Breast epithelium (tissue), 3 donors: ENCODE results near the gene ARHGEF12.

Source experiments
- POLR2A ChIP-seq: fragments of 450-650 bp; IDR thresholded peaks from one replicate; pipeline ENCODE4 v1.6.1; 2016; ENCODE audit warnings: antibody characterized with exemption, mild to moderate bottlenecking, moderate library complexity
- TF ChIP-seq, protein P1 (sequence below), 3 donors: fragments of 450-650 bp; IDR thresholded peaks; one replicate each; pipeline ENCODE4 v1.5.1; 2016 to 2017; ENCODE audit warnings: antibody characterized with exemption in 3 of 3, mild to moderate bottlenecking in 3 of 3, moderate library complexity in 3 of 3

DNA sequence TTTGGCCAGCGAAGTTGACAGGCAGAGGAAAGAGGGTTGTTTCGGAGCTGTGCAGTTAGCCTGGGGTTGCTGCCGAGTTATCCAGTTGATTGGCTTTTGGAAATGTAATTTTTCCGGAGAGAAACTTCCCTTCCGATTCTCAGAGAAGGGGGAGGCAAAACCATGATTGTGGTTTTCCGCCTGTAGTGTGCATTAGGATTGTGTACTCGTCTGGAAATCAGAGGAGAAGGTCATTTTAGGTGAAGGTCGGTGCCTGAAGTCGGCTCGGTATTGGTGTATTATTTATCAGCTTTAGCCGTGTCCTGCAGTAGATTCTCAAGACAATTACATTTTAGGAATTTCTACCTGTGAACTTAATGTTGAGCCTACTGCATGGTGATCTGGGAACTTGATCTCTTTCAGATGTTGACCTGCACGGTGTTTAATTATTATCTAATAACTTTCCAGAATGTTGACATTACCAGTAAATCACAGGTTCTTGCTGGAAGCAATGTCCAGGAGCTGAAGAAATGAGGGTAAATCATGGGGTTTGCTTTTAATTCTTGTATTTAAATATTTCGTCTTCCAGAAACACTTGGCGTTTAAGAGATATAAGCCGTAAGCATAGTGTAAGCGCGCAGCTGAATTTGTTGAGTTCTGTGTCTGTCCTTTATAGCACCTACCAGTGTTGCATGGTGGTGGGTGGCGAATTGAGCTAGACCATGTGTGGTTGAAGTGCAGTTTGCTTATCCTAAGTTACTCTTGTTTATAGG, 1.3 kb downstream of the ARHGEF12 start:
- no peak for TF ChIP-seq POLR2A
- TF ChIP-seq, protein P1, sequence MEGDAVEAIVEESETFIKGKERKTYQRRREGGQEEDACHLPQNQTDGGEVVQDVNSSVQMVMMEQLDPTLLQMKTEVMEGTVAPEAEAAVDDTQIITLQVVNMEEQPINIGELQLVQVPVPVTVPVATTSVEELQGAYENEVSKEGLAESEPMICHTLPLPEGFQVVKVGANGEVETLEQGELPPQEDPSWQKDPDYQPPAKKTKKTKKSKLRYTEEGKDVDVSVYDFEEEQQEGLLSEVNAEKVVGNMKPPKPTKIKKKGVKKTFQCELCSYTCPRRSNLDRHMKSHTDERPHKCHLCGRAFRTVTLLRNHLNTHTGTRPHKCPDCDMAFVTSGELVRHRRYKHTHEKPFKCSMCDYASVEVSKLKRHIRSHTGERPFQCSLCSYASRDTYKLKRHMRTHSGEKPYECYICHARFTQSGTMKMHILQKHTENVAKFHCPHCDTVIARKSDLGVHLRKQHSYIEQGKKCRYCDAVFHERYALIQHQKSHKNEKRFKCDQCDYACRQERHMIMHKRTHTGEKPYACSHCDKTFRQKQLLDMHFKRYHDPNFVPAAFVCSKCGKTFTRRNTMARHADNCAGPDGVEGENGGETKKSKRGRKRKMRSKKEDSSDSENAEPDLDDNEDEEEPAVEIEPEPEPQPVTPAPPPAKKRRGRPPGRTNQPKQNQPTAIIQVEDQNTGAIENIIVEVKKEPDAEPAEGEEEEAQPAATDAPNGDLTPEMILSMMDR (IDR thresholded peaks at IDR 0.05): no peak
